DMS153 (cell line): ENCODE results near the gene ADAM12.
A peak's percentile ranks its signal among the peaks of the same experiment; 100 is the strongest.
"Not testable (repeated sequence)": the region's sequence is repeated elsewhere in the genome, so short reads cannot be mapped to it uniquely, and the experiment has no call there.

Experiments
- DNase-seq: peaks from one replicate; lab custom pipeline; 2025; lab: John Stamatoyannopoulos, UW

Gene ADAM12

DNA sequence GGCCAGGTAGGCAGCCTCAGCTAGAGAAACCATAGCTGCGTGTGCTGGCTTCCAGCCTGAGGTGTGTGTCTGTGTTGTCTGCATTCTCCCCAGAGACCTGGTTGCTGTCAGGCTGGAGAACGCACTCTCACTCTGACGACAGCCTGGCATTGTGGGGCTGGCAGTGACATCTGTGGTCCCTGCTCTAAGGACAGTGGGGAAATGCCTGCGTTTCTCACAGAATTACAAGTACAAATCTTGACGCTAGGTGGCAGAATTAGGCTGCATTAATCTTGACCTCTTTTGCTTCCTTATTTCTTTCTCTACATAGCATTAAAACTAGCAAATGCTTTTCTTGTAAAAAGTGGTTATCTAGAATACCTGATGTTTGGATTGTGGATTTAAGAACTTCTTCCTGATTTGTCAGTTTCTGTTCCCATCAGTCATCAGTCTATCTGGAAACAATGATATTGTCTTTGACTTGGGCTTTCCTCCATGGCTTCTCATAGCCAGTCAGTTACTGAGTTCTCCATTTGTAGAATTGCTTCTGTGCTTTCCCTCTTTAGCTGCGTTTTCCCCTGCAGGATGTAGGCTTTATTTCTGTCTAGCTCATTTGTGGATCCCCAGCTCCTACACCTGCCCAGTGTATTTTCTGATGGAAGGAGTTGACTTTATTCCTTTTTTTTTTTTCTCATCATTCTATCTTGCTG, 405.9 kb downstream of the ADAM12 start:
- peak; percentile 85 for DNase-seq

DNA sequence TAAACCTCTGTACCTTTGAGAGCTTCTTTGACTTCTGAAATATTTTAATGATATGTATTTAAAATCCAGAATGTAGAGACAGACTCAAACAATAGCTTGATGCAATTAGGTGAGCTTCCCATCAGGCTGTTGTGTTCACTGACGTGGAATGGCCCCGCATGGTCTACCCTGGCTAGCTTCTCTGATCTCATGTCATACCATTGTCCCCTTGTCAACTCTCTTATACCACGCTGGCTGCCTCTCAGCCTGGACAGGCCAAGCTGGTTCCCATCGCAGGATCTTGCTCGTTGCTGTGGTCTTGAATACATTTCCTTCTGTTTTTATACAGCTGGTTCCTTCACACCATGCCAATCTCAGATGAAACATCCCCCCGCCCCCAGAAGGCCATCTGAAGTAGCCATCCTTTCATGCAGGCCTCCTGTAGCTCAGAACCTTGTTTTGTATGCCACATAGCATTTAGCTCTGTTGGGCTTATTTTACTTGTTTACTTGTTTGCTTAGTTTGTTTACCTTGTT, 407.7 kb downstream of the ADAM12 start:
- DNase-seq = no peak

- DNase-seq = no peak
Measured at GRCh38 chr10:125979976-125980375, 408.3 kb downstream of the ADAM12 start.

DNA sequence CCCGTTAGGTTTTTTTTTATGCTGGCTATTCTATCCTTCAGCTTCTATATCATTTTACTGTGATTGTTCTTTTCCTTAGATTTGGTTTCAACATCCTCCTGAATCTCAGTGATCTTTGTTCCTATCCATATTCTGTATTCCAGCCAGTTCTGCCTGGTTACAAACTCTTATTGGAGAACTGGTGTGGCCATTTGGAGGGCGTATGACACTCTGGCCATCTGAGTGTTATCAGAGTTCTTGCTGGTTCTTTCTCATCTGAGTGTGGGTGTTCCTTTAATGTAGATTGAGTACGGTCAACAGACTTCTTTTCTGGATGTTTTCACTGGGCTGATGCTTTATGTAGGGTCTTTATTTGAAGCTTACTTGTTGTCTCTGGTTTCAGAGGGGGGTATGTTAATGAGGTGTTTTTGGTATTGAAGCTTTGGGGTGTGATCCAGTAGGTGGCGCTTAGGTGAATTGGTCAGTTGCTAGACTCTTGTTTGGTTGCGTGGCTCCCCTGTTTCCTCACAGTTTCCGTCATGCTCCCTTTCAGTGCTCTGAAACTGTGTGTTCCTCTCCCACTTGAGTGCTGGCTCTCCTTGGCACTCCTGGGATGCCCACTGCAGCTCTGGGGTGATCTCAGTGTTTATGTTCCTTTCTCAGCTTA, 411.2 kb downstream of the ADAM12 start:
- DNase-seq = no peak

DNA sequence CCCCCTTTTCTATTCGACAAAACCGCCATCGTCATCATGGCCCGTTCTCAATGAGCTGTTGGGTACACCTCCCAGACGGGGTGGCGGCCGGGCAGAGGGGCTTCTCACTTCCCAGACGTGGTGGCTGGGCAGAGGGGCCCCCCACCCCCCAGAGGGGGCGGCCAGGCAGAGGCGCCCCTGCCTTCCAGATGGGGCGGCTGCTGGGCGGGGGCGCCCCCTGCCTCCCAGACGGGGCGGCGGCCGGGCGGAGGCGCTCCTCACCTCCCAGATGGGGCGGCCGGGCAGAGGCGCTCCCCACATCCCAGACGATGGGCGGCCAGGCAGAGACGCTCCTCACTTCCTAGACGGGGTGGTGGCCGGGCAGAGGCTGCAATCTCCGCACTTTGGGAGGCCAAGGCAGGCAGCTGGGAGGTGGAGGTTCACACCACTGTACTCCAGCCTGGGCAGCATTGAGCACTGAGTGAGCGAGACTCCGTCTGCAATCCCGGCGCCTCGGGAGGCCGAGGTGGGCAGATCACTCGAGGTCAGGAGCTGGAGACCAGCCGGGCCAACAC, 418.1 kb downstream of the ADAM12 start:
- DNase-seq = not testable (repeated sequence)

DNA sequence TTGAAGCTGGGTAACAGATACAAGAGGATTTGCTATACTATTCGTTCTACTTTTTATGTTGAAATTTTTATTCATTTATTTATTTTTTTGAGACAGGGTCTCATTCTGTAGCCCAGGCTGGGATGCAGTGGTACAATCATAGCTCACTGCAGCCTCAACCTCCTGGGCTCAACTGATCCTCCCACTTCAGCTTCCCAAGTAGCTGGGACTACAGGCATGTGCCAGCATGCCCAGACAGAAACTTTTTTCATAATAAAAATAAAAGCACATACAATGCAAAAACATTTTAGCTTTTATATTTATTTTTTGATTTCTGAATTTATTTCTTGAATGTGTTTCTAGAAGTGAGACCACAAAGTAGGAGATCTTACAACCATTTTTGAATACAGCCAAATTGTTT, 420.7 kb downstream of the ADAM12 start:
- DNase-seq = no peak

DNA sequence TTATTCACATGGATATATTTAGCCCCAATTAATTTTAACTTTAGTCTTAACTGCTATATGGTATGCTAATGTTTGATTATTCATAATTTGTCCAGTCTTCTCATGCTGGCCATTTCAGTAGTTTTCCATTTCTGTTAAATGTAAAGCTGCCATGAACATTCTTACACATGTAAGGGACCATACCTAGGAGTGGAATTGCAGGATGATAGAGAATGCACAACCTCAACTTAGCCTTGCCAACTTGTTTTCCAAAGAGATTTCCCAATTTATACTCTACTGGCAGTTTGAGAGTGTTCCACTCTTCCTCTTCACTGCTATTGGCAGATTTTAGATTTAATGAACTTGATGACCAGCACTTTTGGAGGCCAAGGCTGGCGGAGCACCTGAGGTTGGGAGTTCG, 423.7 kb downstream of the ADAM12 start:
- no peak for DNase-seq
